ENCODE measurements around the gene C1orf226. TPM values are rescaled to one million over a fixed set of nuclear protein-coding genes. Genes with fewer than 3 reads are reported as not detected.

Gene C1orf226
- total and polyA plus RNA-seq, 10 of the 15 experiments (the other 5 are each of a cell fraction or from before 2014, with no cell fraction given) = not detected

- 29% methylated on average over 7 of the region's 7 CpGs for WGBS (ENCODE audit: insufficient coverage, insufficient replicate concordance, low lambda C conversion rate, missing lambda C conversion rate)
- in situ Hi-C loops (cut with MboI) = no loop called here
- intact Hi-C loops (cut with micrococcal nuclease; ENCODE audit: unreplicated experiment) = no loop called here
- no peaks in the 10 kb centered on the region for H3K4me1 ChIP-seq (ENCODE audit: control insufficient read depth, insufficient read depth, low read length)
- no peaks in the 10 kb centered on the region; the same call in 1 of the 2 replicates for H4K20me1 ChIP-seq (ENCODE audit: control insufficient read depth, insufficient read depth)
- H3K27ac ChIP-seq (ENCODE audit: control insufficient read depth, insufficient read depth) = no peak overlapping the region
- no peak overlapping the region for H3K4me2 ChIP-seq (ENCODE audit: control insufficient read depth, insufficient read depth)
- FAIRE-seq (no peak), ATAC-seq (no peak), DNase-seq (ENCODE audit: low read depth, low spot score) (no peak)
- ChIA-PET POLR2A (no interaction called here), RAD21 (ENCODE audit: unreplicated experiment) (no interaction called here), CTCF (no interaction called here), SMC1A (ENCODE audit: uncharacterized antibody, unreplicated experiment) (no interaction called here)
- no peaks in the 10 kb centered on the region for H3K36me3 ChIP-seq (ENCODE audit: control insufficient read depth in 2 of 2, insufficient read depth in 2 of 2, low read length in 1 of 2)
- BruUV-seq (replicated peaks) = no TSS peak
- no peak overlapping the region for H3K4me3 ChIP-seq
- H3K9me3 ChIP-seq (replicated peaks; ENCODE audit: control insufficient read depth, insufficient read depth, low read length) = no peaks in the 10 kb centered on the region
- H3K27me3 ChIP-seq (replicated peaks in 1 of 2; ENCODE audit: control insufficient read depth in 2 of 2, insufficient read depth in 2 of 2, low read length in 1 of 2) = no peaks in the 10 kb centered on the region
- H3K79me2 ChIP-seq (ENCODE audit: control insufficient read depth, insufficient read depth, low read length) = no peaks in the 10 kb centered on the region
- no peak overlapping the region for H2AFZ ChIP-seq (ENCODE audit: control insufficient read depth, low read depth, low read length)
- no peak overlapping the region for H3K9ac ChIP-seq (ENCODE audit: control insufficient read depth, insufficient read depth, low read length)
- TF ChIP-seq ZBTB11 (CRISPR knock-in tag; IDR thresholded peaks at IDR 0.05) = no peak
- TF ChIP-seq SUZ12 (IDR thresholded peaks at IDR 0.05; ENCODE audit: unreplicated experiment) = no peak
- no peak for TF ChIP-seq TCF3 (IDR thresholded peaks at IDR 0.05; ENCODE audit: borderline replicate concordance, insufficient read depth, low read depth, low read length)
- no peak for TF ChIP-seq MEF2A (IDR thresholded peaks at IDR 0.05; ENCODE audit: insufficient read depth, low read depth, low read length)
- no peak for TF ChIP-seq NR2C2 (IDR thresholded peaks at IDR 0.05; ENCODE audit: borderline replicate concordance, control insufficient read depth, insufficient read length, low read depth)
- TF ChIP-seq REST (IDR thresholded peaks at IDR 0.05; ENCODE audit: low read depth, low read length) = no peak
- no peak for TF ChIP-seq CHD2 (IDR thresholded peaks at IDR 0.05; ENCODE audit: borderline replicate concordance, low read depth, low read length)
- no peak for TF ChIP-seq MTA2 (IDR thresholded peaks at IDR 0.05; ENCODE audit: low read depth)
- no peak for TF ChIP-seq E2F8 (IDR thresholded peaks at IDR 0.05; ENCODE audit: low read depth, partially characterized antibody)
- TF ChIP-seq PKNOX1 (IDR thresholded peaks at IDR 0.05) = no peak
- no peak for TF ChIP-seq MAX (IDR thresholded peaks at IDR 0.05; ENCODE audit: low read depth, low read length)
- TF ChIP-seq CBX3 (IDR thresholded peaks at IDR 0.05; ENCODE audit: borderline replicate concordance, low read depth) = no peak
These were observed 12.0 kb upstream of the C1orf226 start for GRCh38 chr1:162369571-162369970.
